Measurements from ENCODE around the gene GOLGA2.

GRCh38 chr9:128225770-128226411, 49.9 kb downstream of the GOLGA2 start:
- TF ChIP-seq POLR2A (IDR thresholded peaks at IDR 0.05) (no peak), CTCF (IDR thresholded peaks at IDR 0.05) (no peak)

Data from body of pancreas (tissue), 4 donors.